Fibroblast of skin of abdomen (primary cell): ENCODE data around the gene RDH16. TPM values are rescaled to one million over a fixed set of nuclear protein-coding genes. Genes with fewer than 3 reads are reported as not detected.

ENCODE experiments used
- DNase-seq: peaks from one replicate; pipeline ENCODE4 v3.0.0-alpha.2; 2013
- polyA plus RNA-seq, 2 experiments: library from polyadenylated mRNA; unstranded; fragments of 120-200 nt; gene quantifications; one replicate each; pipeline ENCODE4 v1.2.1, GENCODE V29; 2013; ENCODE audit not compliant: insufficient read length in 2 of 2

The RDH16 gene, protein sequence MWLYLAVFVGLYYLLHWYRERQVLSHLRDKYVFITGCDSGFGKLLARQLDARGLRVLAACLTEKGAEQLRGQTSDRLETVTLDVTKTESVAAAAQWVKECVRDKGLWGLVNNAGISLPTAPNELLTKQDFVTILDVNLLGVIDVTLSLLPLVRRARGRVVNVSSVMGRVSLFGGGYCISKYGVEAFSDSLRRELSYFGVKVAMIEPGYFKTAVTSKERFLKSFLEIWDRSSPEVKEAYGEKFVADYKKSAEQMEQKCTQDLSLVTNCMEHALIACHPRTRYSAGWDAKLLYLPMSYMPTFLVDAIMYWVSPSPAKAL
- polyA plus RNA-seq (2013, experiment 1 of 2; ENCODE audit: insufficient read length): 0.05 TPM
- 0.09 TPM for polyA plus RNA-seq (2013, experiment 2 of 2; ENCODE audit: insufficient read length)

DNA sequence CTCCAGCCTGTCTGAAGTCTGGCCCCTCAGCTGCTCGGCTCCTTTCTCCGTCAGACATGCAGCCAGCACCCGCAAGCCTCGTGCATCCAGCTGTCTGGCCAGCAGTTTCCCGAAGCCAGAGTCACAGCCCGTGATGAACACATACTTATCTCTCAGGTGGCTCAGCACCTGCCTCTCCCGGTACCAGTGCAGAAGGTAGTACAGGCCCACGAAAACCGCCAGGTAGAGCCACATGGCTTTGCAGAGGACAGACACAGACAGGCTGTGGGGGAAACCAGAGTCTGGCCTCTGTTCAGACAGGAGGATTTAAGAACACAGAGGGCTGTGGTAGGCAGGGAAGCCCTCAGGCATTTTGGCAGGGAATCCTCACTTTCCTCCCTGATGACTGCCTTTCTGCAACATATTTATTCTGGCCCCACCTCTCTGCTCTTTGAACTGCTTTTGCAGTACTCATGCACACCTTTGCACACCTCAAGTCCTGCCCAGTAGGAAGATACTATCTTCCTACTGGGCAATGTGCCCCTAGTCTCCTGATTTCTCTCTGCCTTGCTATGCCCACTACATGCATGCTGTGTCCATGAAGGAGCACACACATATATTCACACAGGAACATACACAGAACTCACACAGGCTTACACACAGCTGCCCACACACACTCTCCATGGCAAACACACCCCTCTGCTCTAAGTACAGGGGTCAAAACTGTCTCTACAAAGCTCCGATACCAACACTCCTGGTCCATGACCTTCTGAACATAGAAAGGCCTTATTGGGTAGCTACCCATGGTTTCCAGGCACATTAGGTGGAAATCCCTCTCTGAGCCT lies at the start of gene RDH16:
RDH16 (minus strand) TSS at position 380 of the 824 bp plus-strand sequence; CDS start at position 234, 146 bp downstream.
- DNase-seq: no peak

GRCh38 chr12:57006809-57007475 lies 49.5 kb upstream of the RDH16 start:
- DNase-seq: no peak

DNA sequence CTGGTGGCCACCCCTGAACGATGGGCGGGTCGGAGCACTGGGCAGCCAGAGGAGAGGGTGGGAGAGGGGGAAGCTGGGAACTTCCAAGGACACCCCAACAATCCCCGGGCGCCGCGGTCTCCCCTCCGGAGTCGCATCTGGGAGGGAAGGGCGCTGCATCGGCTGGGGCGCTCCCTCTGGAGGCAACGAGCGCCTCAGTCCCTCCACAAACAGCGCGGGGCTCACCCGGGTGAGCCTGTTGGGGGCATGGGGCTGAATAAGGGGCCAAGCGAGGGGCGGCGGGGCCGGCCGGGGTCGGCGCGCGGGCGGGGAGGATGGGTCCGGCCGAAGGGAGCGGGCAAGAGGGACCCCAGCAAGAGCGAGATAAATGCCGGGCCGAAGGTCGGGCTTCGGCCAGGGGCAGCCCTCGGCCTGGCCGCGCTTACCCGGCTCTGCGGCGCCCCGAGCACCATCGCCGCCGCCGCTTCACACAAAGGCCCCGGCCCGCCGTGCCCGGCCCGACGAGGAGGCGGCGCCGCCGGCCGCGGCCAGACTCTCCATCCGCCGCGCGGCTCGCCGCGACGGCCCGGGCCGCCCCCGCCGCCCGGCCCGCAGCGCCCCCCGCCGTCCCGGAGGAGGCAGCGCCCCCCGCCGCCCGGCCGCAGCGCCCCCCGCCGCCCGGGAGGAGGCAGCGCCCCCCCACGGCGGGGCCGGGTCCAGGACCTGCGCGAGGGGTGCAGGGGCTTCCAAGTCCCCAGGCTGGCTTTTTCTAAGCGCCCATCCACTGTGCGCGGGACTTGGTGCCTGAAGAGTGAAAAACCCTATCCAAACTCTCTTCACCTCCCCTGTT lies 48.8 kb upstream of the RDH16 start, which contains the start of gene ZBTB39:
ZBTB39 (minus strand) TSS at position 567 of the 829 bp plus-strand sequence. CDS start 1,629 bp downstream, outside the sequence.
- DNase-seq: peak; percentile 71

DNA sequence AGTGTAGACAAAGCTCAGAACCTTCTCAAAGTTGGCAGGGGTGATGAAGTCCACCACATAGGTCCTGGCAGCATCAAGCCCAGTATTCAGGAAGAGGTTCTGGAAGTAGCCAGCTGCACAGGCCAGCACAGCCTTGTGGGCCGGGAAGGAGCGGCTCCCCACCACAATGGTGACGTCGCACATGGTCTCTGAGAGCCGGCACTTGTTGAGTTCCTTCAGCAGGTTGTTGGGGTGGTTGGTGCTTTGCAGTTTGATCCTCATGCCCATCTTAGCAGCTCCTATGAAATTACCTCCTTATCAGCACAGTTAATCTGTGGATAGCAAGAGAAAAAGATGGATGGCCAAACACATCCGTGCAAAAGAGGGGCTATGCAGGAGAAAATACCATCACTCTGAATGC lies 47.2 kb upstream of the RDH16 start:
- no peak for DNase-seq

DNA sequence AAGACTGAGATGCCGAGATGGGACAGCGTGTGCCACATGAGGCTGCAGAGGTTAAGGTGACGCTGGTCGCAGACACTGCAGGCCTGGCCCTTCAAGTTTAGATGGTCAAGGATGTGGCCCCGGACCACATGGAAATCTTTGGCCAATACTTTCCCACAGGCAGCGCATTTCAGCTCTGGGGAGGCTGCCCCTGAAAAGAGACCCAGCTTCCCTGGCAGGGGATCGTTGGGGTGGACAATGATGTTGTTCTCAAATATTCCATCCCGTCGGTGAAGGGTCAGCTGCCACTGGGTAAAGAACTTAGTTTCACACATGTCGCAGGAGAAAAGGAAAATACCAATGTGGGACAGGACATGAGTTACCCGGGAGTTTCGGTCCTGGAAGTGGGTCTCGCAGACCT lies 46.0 kb upstream of the RDH16 start:
- DNase-seq: no peak

- peak; percentile 44 for DNase-seq
These were observed 44.1 kb upstream of the RDH16 start for GRCh38 chr12:57001448-57001906.

- no peak for DNase-seq
These were observed 43.0 kb upstream of the RDH16 start for GRCh38 chr12:57000393-57000792.

DNA sequence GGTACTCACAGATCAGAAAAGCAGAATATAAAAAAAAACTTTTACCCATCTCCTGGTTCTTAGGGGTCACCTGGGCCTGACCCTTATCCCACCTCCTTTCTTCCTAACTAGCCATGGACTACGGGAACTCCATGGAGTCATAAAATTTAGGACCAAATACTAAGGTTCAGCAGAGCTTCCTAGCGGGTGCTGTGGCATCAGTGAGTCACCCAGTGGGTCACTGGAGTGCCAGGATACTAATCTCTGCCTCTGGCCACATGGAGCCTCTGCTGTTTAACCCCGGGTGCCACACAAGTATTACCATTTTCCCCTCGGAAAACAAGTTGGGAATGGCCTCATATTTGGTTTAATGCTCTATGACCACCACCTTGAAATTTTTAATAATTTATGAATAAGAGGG lies 42.0 kb upstream of the RDH16 start:
- no peak for DNase-seq

DNA sequence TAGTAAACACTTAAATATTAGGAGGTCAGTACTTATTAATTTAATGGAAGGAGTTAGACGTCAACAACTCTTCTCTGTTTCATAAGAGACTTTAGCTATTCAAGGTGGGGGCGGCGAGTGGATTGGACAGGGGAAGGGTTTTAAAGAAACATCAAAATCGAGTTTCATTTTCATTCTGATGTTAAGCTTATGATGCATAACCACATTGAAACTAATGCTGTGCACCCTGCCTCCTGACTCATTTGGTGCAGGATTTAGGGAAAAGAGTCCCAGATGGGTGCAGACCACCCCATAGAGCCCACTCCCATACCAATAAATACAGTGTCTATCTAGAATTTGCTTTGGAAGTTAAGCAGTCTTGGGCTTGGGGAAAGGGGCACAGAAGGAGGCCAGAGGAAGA lies 41.6 kb upstream of the RDH16 start:
- no peak for DNase-seq

GRCh38 chr12:56998316-56998715 lies 40.9 kb upstream of the RDH16 start:
- DNase-seq: no peak

DNA sequence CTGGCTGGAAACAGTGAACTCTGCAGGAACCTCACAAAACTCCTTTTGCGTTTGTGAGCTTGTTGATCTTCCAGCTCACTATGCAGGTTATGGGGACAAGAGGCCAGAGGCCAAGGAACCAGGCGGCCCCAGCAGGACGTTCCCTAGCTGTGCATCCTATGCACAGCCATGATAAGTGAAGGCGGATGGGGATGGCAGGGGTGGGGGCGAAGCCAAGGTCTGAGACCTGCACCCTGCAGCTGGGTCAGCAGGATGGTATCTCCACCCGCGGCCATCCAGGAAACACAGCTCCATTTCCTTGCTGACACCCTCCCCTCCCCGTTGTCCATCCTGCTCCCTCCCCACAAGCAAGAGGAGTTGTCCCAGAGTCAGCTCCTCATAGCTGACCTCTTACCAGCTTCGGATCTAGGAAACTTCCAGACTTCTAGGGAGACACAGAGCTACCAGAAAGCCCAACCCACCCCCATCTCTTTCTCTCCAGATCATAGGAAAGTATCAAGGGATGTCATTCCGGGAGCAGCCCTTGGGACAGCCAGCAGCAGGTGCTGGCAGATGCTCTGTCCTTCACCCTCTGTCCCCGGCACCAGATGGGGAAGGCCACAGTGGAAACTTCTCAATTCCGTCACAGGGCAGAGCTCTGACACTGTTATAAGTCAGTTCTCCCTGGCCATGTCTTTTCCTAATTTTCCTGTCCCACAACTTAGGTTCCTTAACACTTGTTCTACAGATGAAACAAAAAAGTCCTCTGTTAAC lies 39.6 kb upstream of the RDH16 start:
- DNase-seq: no peak

GRCh38 chr12:56995930-56996496 lies 38.6 kb upstream of the RDH16 start:
- no peak for DNase-seq

DNA sequence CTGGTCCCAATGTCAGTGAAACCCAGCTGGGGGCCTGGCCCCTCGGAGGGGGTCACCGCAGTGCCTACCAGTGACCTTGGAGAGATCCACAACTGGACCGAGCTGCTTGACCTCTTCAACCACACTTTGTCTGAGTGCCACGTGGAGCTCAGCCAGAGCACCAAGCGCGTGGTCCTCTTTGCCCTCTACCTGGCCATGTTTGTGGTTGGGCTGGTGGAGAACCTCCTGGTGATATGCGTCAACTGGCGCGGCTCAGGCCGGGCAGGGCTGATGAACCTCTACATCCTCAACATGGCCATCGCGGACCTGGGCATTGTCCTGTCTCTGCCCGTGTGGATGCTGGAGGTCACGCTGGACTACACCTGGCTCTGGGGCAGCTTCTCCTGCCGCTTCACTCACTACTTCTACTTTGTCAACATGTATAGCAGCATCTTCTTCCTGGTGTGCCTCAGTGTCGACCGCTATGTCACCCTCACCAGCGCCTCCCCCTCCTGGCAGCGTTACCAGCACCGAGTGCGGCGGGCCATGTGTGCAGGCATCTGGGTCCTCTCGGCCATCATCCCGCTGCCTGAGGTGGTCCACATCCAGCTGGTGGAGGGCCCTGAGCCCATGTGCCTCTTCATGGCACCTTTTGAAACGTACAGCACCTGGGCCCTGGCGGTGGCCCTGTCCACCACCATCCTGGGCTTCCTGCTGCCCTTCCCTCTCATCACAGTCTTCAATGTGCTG lies 38.0 kb upstream of the RDH16 start:
- DNase-seq: no peak

- DNase-seq: no peak
These were observed 36.9 kb upstream of the RDH16 start for GRCh38 chr12:56994231-56994746.

GRCh38 chr12:56993346-56993745 lies 35.9 kb upstream of the RDH16 start:
- no peak for DNase-seq

DNA sequence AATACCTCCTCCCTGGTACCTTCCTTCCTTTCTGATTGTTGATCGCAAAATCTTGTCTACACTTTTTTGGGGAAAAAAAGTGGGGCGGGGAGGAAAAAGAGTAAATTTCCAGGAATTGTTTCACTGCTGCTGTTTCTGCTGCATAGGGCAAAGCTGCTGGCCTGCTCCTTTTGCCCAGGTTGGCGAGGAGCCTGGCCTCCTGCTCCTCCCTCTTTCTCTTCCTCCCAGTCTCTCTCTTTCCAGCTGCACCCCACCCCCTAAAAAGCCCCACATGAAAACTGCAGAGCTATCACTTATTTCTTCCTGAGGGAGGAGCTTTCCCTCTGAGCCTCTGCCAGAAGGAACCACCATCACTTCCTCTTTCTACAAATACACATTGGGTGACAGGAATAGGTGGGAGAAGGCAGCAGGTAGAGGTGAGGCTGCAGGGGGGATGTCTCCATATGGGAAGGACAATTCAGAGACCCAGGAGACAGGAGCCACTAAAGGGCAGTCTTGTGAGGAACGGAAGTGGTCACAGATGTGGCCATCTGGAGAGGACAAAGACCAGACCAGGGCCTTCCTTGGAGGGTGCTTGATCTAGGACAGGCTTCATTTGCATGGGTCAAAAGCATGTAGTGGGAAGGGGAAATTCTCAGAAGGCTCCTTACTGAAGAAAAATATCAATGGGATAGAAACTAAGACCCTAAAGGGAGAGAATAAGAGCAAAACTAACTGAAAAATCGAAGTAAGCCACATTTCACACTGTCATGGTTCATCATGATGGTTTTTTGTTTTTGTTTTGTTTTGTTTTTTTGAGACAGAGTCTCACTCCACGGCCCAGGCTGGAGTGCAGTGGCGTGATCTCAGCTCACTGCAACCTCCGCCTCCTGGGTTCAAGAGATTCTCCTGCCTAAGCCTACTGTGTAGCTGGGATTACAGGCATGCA lies 34.2 kb upstream of the RDH16 start:
- DNase-seq: no peak

GRCh38 chr12:56990648-56991318 lies 33.4 kb upstream of the RDH16 start:
- no peak for DNase-seq
